Cardiac fibroblast (primary cell): ENCODE data around the gene ATAD2B.

ENCODE experiments used
- DNase-seq, 2 donors: peaks; one replicate each; pipeline versions ENCODE4 v3.0.0 to v3.0.0-alpha.2; 2010; ENCODE audit warnings: low read depth in 2 of 2
- H3K4me3 ChIP-seq, 2 donors: replicated peaks in 1 of 2; 1 replicate in 1 of 2; 2 replicates in 1 of 2; pipeline ENCODE4 v1.5.1; 2011; ENCODE audit warnings: low read depth in 2 of 2, low read length in 2 of 2, mild to moderate bottlenecking in 2 of 2, moderate library complexity in 1 of 2
- TF ChIP-seq, protein P1 (sequence below): IDR thresholded peaks from one replicate; pipeline ENCODE4 v1.5.1; 2011; ENCODE audit warnings: low read depth, mild to moderate bottlenecking, low read length, inconsistent platforms

Gene ATAD2B

DNA sequence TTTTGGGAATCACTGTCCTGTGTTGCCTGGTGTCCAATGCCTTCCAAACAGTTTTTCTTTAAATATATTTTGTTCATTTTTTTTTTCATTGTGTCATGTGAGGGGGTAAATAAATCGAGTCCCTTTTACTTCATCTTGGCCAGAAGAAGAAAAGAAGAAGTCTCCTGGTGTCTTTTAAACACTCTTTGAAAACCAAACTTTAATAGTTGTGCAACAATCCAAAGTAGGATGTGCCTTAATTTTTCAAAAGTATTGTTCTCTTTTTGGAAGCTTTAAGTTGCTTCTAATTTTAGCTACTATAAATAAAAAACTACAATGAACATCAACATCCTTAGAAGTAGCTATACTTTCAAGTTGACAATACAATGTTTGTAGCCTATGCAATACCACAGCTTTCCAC, 154.9 kb downstream of the ATAD2B start:
- TF ChIP-seq, protein P1, sequence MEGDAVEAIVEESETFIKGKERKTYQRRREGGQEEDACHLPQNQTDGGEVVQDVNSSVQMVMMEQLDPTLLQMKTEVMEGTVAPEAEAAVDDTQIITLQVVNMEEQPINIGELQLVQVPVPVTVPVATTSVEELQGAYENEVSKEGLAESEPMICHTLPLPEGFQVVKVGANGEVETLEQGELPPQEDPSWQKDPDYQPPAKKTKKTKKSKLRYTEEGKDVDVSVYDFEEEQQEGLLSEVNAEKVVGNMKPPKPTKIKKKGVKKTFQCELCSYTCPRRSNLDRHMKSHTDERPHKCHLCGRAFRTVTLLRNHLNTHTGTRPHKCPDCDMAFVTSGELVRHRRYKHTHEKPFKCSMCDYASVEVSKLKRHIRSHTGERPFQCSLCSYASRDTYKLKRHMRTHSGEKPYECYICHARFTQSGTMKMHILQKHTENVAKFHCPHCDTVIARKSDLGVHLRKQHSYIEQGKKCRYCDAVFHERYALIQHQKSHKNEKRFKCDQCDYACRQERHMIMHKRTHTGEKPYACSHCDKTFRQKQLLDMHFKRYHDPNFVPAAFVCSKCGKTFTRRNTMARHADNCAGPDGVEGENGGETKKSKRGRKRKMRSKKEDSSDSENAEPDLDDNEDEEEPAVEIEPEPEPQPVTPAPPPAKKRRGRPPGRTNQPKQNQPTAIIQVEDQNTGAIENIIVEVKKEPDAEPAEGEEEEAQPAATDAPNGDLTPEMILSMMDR: no peak

GRCh38 chr2:23769364-23769763, 157.6 kb downstream of the ATAD2B start:
- H3K4me3 ChIP-seq: no peak overlapping the region
- peak in 1 of 2 donors; percentile 57 for DNase-seq
- TF ChIP-seq, protein P1: no peak

More for the DNA sequence above, 154.9 kb downstream of the ATAD2B start:
- DNase-seq: no peak
- no peak overlapping the region for H3K4me3 ChIP-seq

GRCh38 chr2:23767876-23768621, 158.9 kb downstream of the ATAD2B start:
- TF ChIP-seq, protein P1: no peak
- H3K4me3 ChIP-seq: no peak overlapping the region
- DNase-seq: peak; percentile 20 to 93

- TF ChIP-seq, protein P1: no peak
- H3K4me3 ChIP-seq: no peak overlapping the region
- no peak for DNase-seq
These were observed 164.8 kb downstream of the ATAD2B start for GRCh38 chr2:23762141-23762540.

GRCh38 chr2:23761638-23762037, 165.3 kb downstream of the ATAD2B start:
- H3K4me3 ChIP-seq: no peak overlapping the region
- TF ChIP-seq, protein P1: no peak
- DNase-seq: peak in 1 of 2 donors; percentile 37

GRCh38 chr2:23760736-23761135, 166.2 kb downstream of the ATAD2B start:
- TF ChIP-seq, protein P1: peak; percentile 37
- peak; percentile 79 to 85 for DNase-seq
- no peak overlapping the region for H3K4me3 ChIP-seq
